CD4-positive, alpha-beta T cell (primary cell): Measurements from ENCODE around the gene TSR3. TPM values are rescaled to one million over a fixed set of nuclear protein-coding genes. Genes with fewer than 3 reads are reported as not detected.
A peak's percentile ranks its signal among the peaks of the same experiment; 100 is the strongest.

ENCODE experiments used
- ATAC-seq: fragments of 200-7000 bp; cut with Tn5 transposase; one replicate; pipeline ENCODE4 v1.10.0; 2022; ENCODE audit warnings: mild to moderate bottlenecking; ENCODE audit not compliant: poor library complexity
- CTCF ChIA-PET: fragments of 350-600 bp; sonication (Branson Sonifier 250); formaldehyde crosslinking; loops from one replicate; lab custom pipeline; 2021; ENCODE audit warnings: antibody characterized with exemption, inconsistent platforms; lab: Charles Lee
- POLR2A ChIA-PET: fragments of 350-600 bp; sonication (Branson Sonifier 250); formaldehyde crosslinking; loops from one replicate; lab custom pipeline; 2021; ENCODE audit warnings: antibody characterized with exemption, inconsistent platforms; lab: Charles Lee
- DNase-seq, 14 experiments: peaks; one replicate each; pipeline ENCODE4 v3.0.0-alpha.2; 2013 to 2020; ENCODE audit warnings: mixed read lengths in 2 of 14
- H3K27ac ChIP-seq, 2 donors: one replicate each; pipeline versions ENCODE4 v1.5.1 to v1.7.0; 2013; ENCODE audit warnings: low read length in 2 of 2, low read depth in 1 of 2, mild to moderate bottlenecking in 1 of 2
- H3K27me3 ChIP-seq, 2 experiments: 1 replicate in 1 of 2; 2 replicates in 1 of 2; pipeline versions ENCODE4 v1.6.1 to v1.7.0; 2013; ENCODE audit warnings: low read length in 2 of 2, control low read depth in 1 of 2, mild to moderate bottlenecking in 1 of 2, moderate library complexity in 1 of 2; ENCODE audit not compliant: insufficient read depth in 2 of 2, control insufficient read depth in 1 of 2
- H3K36me3 ChIP-seq: one replicate; pipeline ENCODE4 v1.6.1; 2013; ENCODE audit warnings: low read length, control low read depth; ENCODE audit not compliant: insufficient read depth
- H3K4me1 ChIP-seq: one replicate; pipeline ENCODE4 v1.6.1; 2013; ENCODE audit warnings: low read length, control low read depth; ENCODE audit not compliant: insufficient read depth
- H3K4me3 ChIP-seq: one replicate; pipeline ENCODE4 v1.5.1; 2013; ENCODE audit warnings: mild to moderate bottlenecking, low read length, moderate library complexity
- H3K9me3 ChIP-seq, 2 experiments: 1 replicate in 1 of 2; 2 replicates in 1 of 2; pipeline versions ENCODE4 v1.6.1 to v1.7.0; 2013; ENCODE audit warnings: low read length in 2 of 2, mild to moderate bottlenecking in 2 of 2, control low read depth in 1 of 2, moderate library complexity in 1 of 2; ENCODE audit not compliant: control insufficient read depth in 1 of 2, insufficient read depth in 1 of 2
- H3K27ac Mint-ChIP-seq: one replicate; pipeline ENCODE4 v1.8.0; 2020; ENCODE audit warnings: mixed read lengths
- H3K27me3 Mint-ChIP-seq: one replicate; pipeline ENCODE4 v1.8.0; 2021; ENCODE audit warnings: mixed read lengths
- H3K36me3 Mint-ChIP-seq: one replicate; pipeline ENCODE4 v1.8.0; 2021; ENCODE audit warnings: low read depth, mixed read lengths
- H3K4me1 Mint-ChIP-seq: one replicate; pipeline ENCODE4 v1.8.0; 2021; ENCODE audit warnings: low read depth, mixed read lengths
- H3K4me3 Mint-ChIP-seq: one replicate; pipeline ENCODE4 v1.8.0; 2020; ENCODE audit warnings: mild to moderate bottlenecking, mixed read lengths
- H3K9me3 Mint-ChIP-seq: one replicate; pipeline ENCODE4 v1.8.0; 2020; ENCODE audit warnings: mixed read lengths
- CTCF ChIP-seq: fragments of 200-600 bp; IDR thresholded peaks from one replicate; pipeline ENCODE4 v1.8.0; 2022; ENCODE audit warnings: antibody characterized with exemption, mild to moderate bottlenecking
- intact Hi-C, 2 experiments: fragments of 100-400 bp; cut with DNase I in 1 of 2; cut with micrococcal nuclease in 1 of 2; formaldehyde crosslinking; loops; one replicate each; pipeline versions ENCODE4 v1.15.1 to v1.9.0; 2023 to 2025; cut with DNase I, micrococcal nuclease
- total RNA-seq, 174 experiments: library from RNA in 2 of 174; stranded (reverse) in 2 of 174; gene quantifications; one replicate each; pipeline ENCODE4 v1.2.3 and lab custom pipeline; 2021 to 2026

TSR3 gene
- total RNA-seq, 2 experiments from 2014 or later = 19.9 to 21.4 TPM

GRCh38 chr16:1356061-1356900, 4.6 kb upstream of the TSR3 start:
- no peaks in the 10 kb centered on the region for H3K9me3 ChIP-seq
- no peak overlapping the region for H3K4me3 ChIP-seq
- Mint-ChIP-seq H3K36me3 (peaks cover 17% of the 10 kb centered on the region), H3K4me1 (peaks cover 20% of the 10 kb centered on the region), H3K9me3 (no peaks in the 10 kb centered on the region), H3K27ac (no peak overlapping the region), H3K27me3 (no peaks in the 10 kb centered on the region), H3K4me3 (no peak overlapping the region)
- H3K27ac ChIP-seq = no peak overlapping the region
- H3K4me1 ChIP-seq = peaks cover 35% of the 10 kb centered on the region
- ATAC-seq (no peak), DNase-seq (no peak)
- no peak for TF ChIP-seq CTCF
- H3K27me3 ChIP-seq = no peaks in the 10 kb centered on the region
- intact Hi-C loops = no loop called here
- CTCF ChIA-PET = no interaction called here
- H3K36me3 ChIP-seq = peaks cover 8% of the 10 kb centered on the region
- POLR2A ChIA-PET = no interaction called here

GRCh38 chr16:1355591-1355990, 3.9 kb upstream of the TSR3 start:
- ChIA-PET CTCF (no interaction called here), POLR2A (no interaction called here)
- no peaks in the 10 kb centered on the region for H3K9me3 ChIP-seq
- H3K27ac ChIP-seq = no peak overlapping the region
- no peak for ATAC-seq
- H3K27me3 ChIP-seq = no peaks in the 10 kb centered on the region
- H3K36me3 Mint-ChIP-seq = peaks cover 17% of the 10 kb centered on the region
- no peaks in the 10 kb centered on the region for H3K9me3 Mint-ChIP-seq
- DNase-seq = no peak
- intact Hi-C loops = no loop called here
- peaks cover 20% of the 10 kb centered on the region for H3K4me1 Mint-ChIP-seq
- H3K27me3 Mint-ChIP-seq = no peaks in the 10 kb centered on the region
- peaks cover 42% of the 10 kb centered on the region for H3K4me1 ChIP-seq
- H3K27ac Mint-ChIP-seq = no peak overlapping the region
- peaks cover 2% of the 10 kb centered on the region for H3K36me3 ChIP-seq
- no peak overlapping the region for H3K4me3 Mint-ChIP-seq
- H3K4me3 ChIP-seq = no peak overlapping the region
- TF ChIP-seq CTCF = no peak

- peak overlapping the region; percentile 58 for H3K27ac Mint-ChIP-seq
- POLR2A ChIA-PET = no interaction called here
Measured at GRCh38 chr16:1354815-1355540, 3.3 kb upstream of the TSR3 start.

More at GRCh38 chr16:1354815-1355540, 3.3 kb upstream of the TSR3 start:
- peaks cover 3% of the 10 kb centered on the region for H3K36me3 ChIP-seq
- intact Hi-C loops = loop anchor here in 1 of 2 experiments (5.0 kb wide), 2 partner anchors 62 to 417 kb away; partner anchors contain the start of genes EME2, MRPS34 and NME3
- no peak for ATAC-seq
- H3K4me1 ChIP-seq = peaks cover 48% of the 10 kb centered on the region
- no peak overlapping the region for H3K27ac ChIP-seq
- Mint-ChIP-seq H3K36me3 (peaks cover 18% of the 10 kb centered on the region), H3K27me3 (no peaks in the 10 kb centered on the region), H3K4me3 (peak overlapping the region; percentile 45), H3K9me3 (no peaks in the 10 kb centered on the region), H3K4me1 (peaks cover 20% of the 10 kb centered on the region)
- DNase-seq = no peak
- CTCF ChIA-PET = interaction anchor here (2.4 kb wide), 1 partner anchor 8 kb away, joined by 14 read pairs; no protein-coding TSS in a partner anchor
- no peaks in the 10 kb centered on the region for H3K27me3 ChIP-seq
- H3K4me3 ChIP-seq = no peak overlapping the region
- TF ChIP-seq CTCF = no peak
- no peaks in the 10 kb centered on the region for H3K9me3 ChIP-seq
